SK-N-MC (cell line): Measurements from ENCODE around the gene IQUB.

Source experiments
- EZH2 ChIP-seq: fragments of 200-600 bp; sonication (generic); IDR thresholded peaks from one replicate; pipeline ENCODE4 v1.6.1; 2017; ENCODE audit warnings: antibody characterized with exemption
- POLR2AphosphoS5 ChIP-seq: IDR thresholded peaks from 2 replicates; pipeline ENCODE4 v1.6.1; 2012; ENCODE audit warnings: mild to moderate bottlenecking, low read depth, low read length, borderline replicate concordance

GRCh38 chr7:123505221-123505620 lies 29.2 kb downstream of the IQUB start:
- TF ChIP-seq POLR2AphosphoS5 = no peak
- no peak for TF ChIP-seq EZH2
